Femur (tissue), 1 donor: Measurements from ENCODE around the gene MPND.

Experiments used
- DNase-seq: peaks from one replicate; pipeline ENCODE4 v3.0.0-alpha.2; 2017

The MPND gene, protein sequence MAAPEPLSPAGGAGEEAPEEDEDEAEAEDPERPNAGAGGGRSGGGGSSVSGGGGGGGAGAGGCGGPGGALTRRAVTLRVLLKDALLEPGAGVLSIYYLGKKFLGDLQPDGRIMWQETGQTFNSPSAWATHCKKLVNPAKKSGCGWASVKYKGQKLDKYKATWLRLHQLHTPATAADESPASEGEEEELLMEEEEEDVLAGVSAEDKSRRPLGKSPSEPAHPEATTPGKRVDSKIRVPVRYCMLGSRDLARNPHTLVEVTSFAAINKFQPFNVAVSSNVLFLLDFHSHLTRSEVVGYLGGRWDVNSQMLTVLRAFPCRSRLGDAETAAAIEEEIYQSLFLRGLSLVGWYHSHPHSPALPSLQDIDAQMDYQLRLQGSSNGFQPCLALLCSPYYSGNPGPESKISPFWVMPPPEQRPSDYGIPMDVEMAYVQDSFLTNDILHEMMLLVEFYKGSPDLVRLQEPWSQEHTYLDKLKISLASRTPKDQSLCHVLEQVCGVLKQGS

DNA sequence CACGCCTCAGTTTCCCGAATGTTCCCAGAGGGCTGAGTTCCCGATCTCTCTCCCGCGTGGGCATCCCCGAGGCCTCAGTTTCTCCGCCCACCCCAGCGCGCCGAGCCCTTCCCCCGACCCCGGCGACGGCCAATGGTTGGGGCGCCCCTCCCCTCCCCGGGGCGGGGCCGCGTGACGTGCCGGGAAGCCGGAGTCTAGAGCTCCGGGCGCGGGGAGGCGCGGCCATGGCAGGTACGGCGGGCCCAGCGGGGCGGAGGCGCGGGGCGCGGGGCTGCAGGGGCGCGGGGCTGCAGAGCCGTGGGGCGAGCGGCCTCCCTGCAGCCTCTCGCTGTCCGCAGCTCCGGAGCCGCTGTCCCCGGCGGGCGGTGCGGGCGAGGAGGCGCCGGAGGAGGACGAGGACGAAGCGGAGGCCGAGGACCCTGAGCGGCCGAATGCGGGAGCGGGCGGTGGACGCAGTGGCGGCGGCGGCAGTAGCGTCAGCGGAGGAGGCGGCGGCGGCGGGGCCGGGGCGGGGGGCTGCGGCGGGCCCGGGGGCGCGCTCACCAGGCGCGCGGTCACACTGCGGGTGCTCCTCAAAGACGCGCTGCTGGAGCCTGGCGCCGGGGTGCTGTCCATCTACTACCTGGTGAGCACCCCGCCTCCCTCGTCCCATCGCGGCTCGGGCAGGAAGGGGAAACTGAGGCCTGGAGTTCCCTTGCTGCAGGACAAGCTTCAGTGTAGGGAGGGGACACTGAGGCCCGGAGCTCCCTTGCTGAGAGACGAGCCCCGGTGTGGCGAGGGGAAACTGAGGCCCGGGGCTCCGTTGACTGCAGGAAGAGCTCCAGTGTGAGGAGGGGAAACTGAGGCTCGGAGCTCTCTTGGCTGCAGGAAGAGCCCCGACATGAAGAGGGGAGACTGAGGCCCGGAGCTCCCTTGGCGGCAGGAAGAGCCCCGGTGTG, at the start of gene MPND:
MPND (plus strand) TSS at position 193 of the 938 bp plus-strand sequence; CDS start at position 225, 32 bp downstream.
- peak; percentile 94 for DNase-seq

DNA sequence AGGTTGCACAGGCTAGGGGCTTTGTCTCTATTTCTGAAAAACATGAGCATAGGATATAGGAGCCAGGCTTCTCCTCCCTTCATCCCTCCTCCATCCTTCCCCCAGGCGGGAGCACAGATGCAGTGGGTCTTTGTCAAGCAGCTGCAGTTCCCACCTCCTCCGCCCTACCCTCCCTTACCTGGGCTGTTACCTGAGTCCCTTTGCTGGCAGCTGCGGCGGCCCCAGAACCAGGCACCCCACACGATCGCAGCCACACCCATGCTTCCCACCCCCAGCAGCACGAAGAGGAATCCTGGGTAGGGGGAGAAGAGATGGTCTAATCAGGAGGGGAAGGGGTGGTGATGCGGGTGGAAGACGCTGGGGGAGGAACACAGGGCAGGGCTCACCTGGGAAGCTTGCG, 49.0 kb upstream of the MPND start:
- no peak for DNase-seq

DNA sequence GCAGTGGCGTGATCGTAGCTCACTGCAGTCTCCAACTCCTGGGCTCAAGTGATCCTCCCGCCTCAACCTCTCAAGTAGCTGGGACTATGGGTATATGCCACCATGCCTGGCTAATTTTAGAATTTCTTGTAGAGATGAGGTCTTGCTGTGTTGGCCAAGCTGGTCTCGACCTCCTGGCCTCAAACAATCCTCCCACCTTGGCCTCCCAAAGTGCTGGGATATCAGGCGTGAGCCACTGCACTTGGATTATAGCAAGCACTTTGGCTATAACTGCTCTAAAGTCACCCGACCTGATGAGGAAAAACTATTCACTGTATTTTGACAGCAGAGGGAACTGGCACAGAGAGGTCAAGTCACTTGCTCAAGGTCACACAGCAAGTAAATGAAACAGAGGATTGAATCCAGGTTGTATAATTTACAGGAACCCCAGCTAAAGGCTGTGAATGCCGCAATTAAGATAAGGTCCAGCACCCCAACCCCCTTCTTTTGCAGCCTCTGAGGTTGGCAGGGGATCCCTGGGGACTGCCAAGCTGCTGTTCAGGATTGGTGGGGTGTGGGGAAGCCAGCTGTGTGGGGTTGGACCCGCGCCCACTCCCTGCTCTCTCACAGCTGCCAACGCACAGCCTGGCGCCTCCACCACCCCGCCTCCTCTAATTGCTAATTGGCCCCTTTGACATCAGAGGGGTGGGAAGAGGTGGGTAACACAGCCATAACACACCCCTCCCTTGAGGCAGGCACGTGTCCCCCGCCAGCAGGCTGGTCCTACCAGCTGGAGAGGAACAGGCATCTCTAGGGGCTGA, 47.2 kb upstream of the MPND start:
- peak; percentile 66 for DNase-seq

DNA sequence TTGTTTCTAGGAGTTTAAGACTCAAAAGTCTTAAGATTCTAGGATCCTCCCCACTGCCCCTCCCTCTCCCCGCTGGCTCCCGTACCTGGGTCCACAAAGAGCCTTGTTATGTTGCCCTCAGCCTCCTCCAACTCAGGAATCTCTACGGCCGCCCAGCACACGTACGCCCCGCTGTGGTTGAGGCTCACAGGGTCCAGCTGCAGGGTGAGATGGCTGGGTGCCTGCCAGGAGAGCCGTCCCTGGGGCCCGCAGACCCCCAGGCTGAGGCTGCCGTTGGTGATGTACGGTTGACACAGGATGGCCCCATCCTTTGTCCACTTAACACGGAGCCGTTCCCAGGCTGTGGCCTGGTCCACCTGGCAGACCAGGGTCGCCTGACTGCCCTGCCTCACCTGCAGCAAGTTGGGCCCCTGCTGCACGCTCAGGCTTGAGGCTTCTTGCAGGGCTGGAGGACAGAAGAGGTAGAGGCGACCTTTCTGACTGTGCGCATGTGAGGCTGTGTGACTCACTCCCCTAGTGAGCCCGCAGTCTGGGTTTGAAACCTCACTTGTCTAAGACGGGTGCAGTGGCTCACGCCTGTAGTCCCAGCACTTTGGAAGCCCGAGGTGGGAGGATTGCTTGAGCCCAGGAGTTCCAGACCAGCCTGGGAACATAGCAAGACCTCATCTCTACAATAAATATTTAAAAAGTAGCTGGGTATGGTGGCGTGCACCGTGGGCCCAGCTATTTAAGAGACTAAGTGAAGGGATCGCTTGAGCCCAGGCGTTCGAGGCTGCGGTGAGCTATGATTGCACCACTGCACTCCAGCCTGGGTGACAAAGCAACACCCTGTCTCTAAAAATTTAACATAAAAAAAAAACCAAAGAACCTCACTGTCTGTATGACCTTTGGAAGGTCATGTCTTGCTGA, 45.2 kb upstream of the MPND start:
- no peak for DNase-seq

DNA sequence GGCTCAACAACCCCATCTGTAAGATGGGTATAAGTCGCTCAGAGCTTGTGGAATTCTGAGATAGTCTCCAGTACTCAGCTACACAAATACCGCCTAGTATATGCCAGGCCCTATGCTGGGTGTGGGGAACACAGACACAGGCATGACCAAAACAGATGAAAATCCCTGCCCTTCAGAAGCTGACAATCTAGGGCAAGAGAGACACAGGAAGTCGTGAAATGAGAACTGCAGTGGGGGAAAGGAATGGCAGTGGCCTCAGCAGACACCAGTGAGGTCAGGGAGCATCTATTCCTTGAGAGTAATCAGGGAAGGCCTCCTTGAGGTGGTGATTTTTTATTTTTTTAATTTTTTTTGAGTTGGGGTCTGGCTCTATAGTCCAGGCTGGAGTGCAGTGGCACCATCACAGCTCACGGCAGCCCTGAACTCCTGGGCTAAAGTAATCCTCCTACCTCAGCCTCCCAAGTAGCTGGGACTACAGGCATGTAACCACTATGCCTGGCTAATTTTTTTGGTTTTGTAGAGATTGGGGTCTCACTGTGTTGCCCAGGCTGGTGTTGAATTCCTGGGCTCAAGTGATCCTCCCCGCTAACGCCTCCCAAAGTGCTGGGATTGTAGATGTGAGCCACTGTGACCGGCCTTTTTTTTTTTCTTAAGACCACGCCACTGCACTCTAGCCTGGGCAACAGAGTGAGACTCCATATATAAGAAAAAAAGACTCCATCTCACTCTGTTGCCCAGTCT, 44.4 kb upstream of the MPND start:
- no peak for DNase-seq

DNA sequence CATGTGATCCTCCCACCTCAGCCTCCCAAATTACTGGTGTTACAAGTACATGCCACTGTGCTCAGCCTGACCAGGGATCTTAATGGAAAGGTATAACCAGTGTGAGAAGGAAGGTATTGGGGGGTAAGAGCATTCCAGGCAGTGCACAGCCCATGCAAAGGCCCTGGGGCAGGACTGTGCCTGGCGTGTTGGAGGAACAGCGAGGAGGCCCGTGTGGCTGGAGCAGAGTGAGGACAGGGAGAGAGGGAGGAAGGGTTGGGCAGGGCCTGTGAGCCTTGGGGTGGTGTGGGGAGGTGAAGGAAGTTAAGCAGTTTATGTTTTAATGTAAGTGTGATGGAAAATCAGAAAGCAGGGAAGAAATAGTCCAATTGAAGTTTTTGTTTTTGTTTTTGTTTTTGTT, 42.8 kb upstream of the MPND start:
- no peak for DNase-seq

DNA sequence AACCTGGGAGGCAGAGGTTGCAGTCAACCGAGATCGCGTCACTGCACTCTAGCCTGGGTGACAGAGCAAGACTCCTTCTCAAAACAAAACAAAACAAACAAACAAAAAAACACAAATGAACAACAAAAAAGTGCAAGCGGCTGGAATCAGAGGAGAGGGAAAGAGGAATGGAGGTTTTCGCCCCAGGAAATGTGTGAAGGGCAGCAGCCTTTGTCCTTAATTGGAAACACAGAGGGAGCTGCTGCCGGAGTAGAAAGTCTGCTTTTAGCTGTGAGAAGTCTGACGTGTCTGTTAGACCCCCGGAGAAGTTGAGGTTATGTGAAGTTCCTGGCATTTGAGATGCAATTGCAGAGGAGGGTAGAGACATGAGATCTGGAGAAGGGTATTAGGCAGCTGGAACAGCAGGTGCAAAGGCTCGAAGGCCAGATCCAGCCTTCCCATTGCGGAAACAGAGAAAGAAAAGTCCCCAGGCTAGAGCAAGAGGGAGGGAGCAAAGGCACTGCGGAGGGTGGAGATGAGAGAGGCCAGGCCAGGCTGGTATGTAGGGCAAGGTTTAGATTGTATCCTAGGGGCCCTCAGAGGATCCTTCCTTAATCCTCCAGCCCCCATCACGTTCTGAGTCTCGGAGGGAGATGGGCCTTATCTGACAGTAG, 41.6 kb upstream of the MPND start:
- no peak for DNase-seq

DNA sequence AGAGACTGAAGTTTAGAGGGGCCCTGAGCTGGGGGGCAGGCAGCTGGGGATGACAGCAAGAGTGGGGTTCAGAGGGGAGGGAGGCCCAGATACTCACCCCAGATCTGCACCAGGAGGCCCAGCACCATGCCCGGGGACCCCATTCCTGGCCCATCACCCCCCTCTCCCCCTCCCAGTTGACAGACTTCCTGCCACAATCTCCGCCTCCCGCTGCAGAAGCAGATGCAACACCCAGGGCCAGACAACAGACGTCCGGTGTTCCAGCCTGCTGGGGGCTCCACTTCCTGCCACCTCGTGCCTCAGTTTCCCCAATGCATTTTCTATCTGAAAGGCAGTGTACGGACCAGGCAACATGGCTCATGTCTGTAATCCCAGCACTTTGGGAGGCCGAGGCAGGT, 41.1 kb upstream of the MPND start, which contains the start of gene TMIGD2:
TMIGD2 (minus strand) TSS at position 147 of the 398 bp plus-strand sequence; CDS start at position 143, 4 bp downstream.
- DNase-seq, result no peak

DNA sequence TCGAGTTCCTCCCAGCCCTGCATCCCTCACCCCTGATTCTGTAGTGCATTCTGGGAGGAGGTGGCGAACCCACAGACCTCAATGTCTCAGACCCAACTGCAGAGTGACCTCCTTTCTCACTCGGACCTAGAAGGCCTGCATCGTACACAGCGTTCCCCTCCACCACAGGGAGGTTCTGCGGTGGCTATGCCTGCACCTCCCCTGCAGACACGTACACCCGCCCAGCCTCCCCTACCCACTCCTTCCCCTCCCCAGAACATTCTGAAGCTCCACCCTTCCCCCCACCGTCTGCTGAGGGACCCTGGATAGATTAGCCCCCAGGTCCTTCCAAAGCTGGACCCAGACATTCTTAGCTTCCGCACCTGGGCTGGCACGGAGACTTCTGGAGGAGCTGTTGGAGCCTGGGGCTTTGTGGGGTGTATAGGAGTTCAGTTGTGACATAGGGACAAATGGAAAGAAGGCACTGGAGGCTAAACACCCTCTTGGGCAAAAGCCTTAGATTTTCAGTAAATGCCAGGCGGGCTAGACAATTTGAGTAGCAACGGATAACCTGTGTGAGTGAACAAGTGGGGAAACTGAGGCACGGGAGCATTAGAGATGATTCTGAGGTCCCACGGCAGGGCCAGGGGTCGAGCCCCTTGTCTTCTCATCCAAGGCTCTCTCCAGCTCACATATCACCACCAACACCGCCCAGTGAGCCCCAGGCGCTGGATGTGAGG, 39.4 kb upstream of the MPND start:
- no peak for DNase-seq

DNA sequence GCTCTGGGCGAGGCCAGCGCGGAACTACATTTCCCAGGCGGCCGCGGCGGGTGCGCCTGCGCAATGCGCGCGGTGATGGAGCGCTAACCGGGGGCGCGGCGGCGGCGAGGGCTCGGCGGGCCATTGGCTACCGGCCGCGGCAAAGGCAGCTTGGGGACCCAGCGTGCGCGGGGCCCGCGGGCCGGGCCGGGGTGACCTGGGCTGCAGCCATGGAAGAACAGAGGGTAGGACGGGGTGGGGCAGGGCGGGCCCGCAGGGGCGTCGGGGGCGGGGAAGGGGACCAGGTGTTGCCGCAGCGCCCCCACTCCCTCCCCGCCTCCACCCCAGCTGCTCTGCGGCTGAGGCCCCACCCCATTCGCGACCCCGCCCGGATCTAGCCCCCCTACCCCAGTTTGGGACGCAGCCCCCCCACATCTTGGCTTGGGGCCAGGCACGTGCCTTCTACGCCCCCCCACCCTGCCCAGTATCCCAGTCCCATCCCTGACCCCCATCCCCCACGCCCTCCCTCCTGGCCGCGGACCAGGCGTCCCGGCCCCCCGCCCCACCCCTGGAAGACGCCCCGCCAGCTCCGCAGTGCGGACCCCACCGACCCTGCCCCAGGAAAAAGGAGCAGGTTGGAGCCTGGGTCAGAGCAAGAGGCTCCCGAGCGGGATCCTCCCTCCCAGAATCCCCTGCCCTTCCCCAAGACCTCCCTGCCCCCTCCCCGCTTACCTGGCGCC, 38.7 kb upstream of the MPND start, which contains the start of gene FSD1:
FSD1 (plus strand) TSS at position 61 of the 719 bp plus-strand sequence; CDS start at position 210, 149 bp downstream.
- no peak for DNase-seq

DNA sequence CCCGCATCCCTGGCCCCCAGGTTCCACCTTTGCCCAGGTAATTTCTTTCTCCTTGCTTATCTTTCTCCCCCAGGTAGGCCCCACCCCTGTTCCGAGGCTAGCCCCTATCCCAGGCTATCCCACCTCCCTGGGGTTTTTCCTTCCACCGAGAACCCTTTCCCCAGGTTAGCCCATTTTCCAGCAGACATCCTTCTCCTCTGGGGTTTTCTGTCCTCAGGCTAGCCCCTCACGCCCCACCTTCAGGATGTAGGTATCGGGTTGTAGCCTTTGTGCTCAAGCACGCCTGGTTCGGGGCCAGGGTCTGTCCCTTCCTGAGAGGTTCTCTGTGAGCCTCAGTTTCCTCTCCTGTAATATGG, 38.1 kb upstream of the MPND start:
- no peak for DNase-seq

DNA sequence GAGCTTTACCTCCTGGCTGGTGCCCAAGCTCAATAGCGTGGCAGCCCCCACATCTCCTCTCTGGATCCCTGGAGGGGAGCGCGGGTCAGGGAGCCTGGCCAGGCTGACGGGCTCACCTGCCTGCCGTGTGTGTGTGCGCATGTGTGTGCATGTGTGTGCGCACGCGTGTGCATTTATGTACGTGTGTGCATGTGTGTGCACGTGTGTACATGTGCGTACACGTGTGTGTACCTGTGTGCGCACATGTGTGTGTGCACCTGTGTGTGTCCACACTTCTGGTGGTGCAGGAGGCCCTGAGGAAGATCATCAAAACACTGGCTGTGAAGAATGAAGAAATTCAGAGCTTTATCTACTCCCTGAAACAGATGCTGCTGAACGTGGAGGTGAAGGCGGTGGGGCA, 37.7 kb upstream of the MPND start:
- DNase-seq, result no peak

DNA sequence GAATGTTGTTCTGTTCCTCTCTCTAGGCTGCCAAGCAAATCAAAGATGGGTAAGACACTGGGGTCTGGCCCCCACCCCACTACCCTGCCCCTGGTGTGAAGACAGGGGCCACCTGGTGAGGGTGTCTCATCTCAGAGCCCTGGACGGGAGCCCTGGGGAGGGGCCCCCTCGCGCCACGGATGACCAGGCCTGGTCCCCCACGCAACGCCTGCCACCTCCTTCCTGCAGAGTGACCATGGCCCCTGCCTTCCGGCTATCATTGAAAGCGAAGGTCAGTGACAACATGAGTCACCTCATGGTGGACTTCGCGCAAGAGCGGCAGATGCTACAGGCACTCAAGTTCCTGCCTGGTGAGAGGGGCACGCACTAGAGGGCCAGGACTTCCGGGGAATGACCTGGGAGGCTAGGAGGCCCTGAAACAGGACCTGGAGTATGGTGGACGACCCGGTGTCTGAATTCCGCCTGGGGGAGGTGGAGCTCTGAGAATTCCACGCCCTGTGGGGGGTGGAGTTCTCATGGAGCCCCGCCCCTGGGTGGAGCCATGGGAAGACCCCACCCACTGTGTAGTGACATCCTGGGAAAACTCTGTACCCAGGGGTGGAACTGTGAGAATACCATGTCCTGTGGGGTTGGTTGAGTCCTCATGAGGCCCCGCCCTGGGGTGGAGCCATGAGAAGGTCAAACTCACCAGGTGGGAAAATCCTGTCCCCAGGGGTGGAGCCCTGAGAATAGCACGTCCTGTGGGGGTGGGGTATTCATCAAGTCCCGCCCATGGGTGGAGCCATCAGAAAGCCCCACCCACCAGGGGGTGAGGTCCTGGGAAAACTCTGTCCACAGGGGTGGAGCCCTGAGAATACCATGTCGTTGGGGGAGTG, 32.9 kb upstream of the MPND start:
- DNase-seq, result no peak

DNA sequence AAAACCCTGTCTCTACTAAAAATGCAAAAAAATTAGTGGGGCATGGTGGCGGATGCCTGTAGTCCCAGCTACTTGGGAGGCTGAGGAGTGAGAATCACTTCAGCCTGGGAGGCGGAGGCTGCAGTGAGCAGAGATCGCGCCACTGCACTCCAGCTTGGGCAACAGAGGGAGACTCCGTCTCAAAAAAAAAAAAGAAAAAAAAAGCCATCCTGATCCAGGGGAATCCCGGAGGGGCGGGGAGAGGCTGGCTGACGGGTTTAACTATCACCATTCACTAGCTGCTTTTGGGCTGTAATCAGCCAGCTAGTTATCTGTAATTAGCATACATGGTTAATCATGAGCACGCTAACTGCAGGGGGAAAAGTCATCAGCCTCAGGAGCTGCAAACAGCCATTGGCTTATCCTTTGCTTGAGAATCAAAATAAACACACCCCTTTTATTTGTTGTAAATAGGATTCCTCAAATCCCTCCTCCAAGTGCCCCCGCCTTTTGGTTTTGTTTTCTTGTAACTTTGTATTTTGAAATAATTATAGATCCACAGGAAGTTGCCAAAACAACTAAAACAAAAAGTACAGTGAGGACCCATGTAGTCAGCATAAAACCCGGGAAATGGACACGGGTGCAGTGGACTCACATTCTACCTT, 29.4 kb upstream of the MPND start:
- no peak for DNase-seq

DNA sequence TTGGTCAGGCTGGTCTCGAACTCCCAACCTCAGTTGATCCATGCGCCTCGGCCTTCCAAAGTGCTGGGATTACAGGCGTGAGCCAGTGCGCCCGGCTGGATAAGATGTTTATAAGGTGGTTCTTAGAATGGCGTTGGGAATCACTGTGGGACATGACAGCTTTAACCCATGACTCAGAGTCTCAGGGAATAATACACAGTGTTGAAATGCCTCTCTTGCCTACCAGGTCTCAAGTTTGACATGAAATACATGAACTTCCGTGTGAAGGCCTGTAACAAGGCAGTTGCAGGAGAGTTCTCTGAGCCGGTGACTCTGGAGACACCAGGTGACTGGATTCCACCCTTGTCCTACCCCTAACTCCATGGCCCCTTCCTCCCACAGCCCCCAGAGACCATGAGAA, 26.4 kb upstream of the MPND start:
- DNase-seq, result no peak

DNA sequence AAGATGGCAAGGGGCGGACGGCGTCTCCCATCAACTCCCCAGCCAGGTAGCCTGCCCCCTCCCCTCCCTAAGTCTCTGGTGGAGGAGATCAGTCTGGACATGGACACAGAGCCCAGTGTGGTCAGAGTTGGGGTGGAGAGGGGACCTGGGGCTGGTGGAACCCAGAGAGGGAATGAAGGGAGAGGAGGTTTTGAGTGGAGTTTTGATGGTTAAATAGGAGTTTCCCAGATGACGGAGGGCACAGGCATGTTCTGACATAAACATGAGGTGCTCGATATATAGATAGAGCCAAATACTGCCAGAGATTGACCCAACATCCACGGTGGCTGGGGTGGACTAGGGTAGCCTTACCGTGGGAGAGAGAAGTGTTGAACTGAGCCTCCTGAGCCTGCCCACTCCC, 24.9 kb upstream of the MPND start:
- DNase-seq, result no peak

DNA sequence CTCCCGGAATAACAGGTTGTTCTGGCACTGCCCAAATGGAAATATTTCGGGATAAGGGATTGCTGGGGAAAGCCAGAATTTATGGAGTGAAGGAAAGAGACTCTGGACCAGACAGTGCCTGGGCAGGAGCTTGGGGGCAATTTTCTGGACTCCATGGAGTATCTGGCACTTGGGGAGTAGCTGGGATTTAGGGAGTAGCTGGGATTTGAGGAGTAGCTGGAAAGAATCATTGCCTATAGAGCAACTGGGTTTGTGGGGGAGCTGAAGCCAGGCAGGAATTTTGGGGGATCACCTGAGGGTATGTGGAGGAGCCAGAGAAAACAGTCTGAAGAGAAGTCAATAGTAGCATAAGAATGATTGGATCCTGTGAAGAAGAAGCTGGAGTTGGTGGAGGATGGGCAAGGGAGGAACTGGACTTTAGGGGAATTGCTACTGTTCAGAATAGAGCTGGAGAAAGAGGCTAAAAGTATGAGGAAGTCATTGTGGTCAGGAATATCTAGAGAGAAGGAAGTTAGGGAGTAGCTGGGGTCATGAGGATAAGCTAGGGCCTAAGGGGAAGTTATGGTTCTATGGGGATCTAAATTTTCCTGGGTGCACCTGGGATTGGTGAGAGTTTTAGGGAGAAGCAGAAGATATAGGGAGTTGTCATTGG, 24.2 kb upstream of the MPND start:
- no peak for DNase-seq
